Measurements from ENCODE around the gene DAZAP1. TPM values are rescaled to one million over a fixed set of nuclear protein-coding genes. Genes with fewer than 3 reads are reported as not detected.

The DAZAP1 gene
- total RNA-seq, 2 experiments from 2014 or later, result 194 to 218 TPM

DNA sequence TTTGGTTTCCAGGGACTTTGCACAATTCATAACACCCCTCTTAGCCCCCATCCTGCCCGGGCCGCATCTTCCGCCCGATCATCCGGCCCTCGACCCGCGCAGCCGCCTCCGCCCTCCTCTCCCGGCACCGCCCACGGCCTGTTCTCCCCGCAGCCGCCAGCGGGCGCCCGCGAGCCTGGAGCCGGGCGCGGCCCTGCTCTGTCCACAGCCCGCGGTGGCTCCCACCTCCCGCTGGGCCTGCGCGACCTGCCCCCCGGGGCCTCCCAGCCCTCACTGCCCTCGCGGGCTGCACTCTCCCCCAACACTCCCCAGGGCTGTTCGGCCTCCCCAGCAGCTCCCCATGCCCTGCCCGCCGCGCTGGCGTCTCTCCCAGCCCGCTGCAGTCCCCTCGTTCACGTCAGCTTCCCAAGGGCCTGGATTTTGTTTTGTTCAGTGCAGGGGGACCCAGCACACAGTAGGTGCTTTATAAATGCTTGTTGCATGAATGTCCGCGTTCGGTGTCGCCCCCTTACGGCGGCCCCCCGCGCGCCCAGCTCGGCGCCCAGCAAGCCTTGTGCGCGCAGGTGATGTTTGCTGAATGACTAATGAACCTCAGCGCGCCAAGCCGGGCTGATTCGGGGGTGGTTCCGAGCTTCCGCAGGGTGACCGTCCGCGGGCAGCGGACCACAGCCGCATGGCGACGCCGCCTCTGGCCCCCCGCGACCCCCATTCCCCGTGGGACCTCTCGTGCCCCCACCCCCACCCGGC is 38.0 kb downstream of the DAZAP1 start:
- Mint-ChIP-seq H3K4me3 (peak overlapping the region; percentile 70), H3K9me3 (no peaks in the 10 kb centered on the region)
- POLR2A ChIA-PET, result interaction anchor here (1.1 to 1.6 kb wide), 7 partner anchors 10 to 33 kb away, joined by 3 to 5 read pairs (median 3); no protein-coding TSS in a partner anchor

DNA sequence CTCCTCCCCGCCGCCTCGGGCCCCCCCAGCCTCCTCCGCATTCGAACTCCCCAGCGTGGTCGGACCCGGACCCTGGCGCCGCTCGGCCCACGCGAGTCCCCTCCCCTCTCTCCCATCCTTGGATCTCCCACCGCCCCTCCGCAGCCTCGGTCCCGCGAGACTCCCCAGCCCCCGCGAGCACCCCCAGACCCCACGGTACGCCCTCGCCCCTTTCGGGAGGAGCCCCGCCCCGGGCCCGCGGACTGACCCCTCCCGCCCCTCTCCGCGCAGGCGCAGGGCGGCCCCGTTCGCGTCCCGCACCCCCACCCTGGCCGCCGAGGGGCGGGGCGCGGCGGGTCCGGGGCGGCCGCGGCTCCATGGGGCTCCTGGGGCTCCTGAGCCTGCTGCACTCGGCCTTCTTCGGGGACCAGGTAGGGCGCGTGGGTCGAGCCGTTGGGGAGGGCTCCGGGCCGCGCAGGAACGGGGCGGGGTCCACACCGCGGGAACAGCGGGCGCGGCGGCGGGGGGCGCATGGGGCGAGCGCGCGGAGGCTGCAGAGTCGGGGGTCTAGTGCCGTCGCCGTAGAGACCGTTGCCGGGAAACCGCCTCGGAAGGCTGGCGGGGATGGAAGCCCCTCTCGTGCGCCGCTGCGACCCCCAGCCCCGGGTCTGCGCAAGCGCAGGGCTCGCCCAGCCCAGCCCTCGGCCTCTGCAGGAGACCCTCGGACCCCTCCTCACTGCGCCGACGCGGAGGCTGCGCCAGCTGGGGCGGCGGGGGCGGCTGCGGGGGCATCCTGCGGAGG is 38.7 kb downstream of the DAZAP1 start:
- Mint-ChIP-seq H3K36me3 (ENCODE audit: low read depth) (peaks cover 19% of the 10 kb centered on the region), H3K4me3 (no peak overlapping the region), H3K4me1 (peaks cover 40% of the 10 kb centered on the region), H3K27ac (no peak overlapping the region), H3K9me3 (no peaks in the 10 kb centered on the region), H3K27me3 (peaks cover 36% of the 10 kb centered on the region)
- POLR2A ChIA-PET, result interaction anchor here (1.1 to 1.6 kb wide), 4 partner anchors 10 to 26 kb away, joined by 3 to 5 read pairs (median 4); no protein-coding TSS in a partner anchor
- CTCF ChIA-PET, result interaction anchor here (0.6 to 1.6 kb wide), 5 partner anchors 9 to 202 kb away, joined by 3 to 4 read pairs (median 4); no protein-coding TSS in a partner anchor
- DNase-seq, result no peak

More for the DNA sequence above, 38.0 kb downstream of the DAZAP1 start:
- peaks cover 26% of the 10 kb centered on the region for H3K36me3 Mint-ChIP-seq (ENCODE audit: low read depth)
- CTCF ChIA-PET, result interaction anchor here (0.6 to 2.6 kb wide), 8 partner anchors 10 to 201 kb away, joined by 3 to 10 read pairs (median 4); no protein-coding TSS in a partner anchor
- H3K27ac Mint-ChIP-seq, result peak overlapping the region; percentile 27
- peak; percentile 84 for DNase-seq
- H3K4me1 Mint-ChIP-seq, result peaks cover 44% of the 10 kb centered on the region
- peaks cover 29% of the 10 kb centered on the region for H3K27me3 Mint-ChIP-seq

DNA sequence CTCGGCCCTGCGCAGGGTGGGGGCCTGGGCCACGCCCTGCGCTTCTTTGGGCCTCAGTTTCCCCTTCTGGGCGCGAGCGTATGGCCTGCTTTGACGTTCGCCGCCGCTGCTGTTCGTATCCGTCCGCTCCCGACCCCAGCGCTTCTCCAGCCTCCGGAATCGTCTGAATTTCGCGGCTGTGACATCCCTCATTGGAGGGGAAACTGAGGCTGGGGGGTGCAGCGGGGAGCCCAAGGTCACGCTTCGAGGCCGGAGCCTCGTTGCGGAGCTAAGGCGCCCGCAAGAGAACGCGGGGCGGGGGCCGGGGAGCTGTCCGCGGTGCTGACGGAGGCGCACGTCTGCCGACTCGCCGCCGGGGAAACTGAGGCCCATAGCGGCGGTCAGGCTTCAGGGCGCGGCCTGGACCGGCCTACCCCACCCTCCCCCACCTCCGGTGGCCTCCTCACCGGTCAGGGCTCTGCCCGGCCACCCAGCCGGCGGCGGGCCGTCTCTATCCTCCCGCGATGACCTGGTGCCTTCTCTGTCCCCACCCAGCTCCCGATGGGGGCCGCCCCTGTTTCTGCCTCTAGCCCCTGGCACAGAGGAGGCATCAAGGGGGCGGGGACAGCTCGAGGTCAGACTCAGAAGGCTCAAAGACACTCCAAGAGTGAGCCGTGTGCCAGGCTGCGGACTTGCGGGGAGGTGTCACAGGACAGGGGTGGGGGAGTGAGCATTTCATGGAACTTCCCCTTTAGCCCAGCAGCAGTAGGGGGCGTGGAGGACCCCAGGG is 39.5 kb downstream of the DAZAP1 start:
- Mint-ChIP-seq H3K27ac (peak overlapping the region; percentile 44), H3K27me3 (peaks cover 43% of the 10 kb centered on the region), H3K36me3 (ENCODE audit: low read depth) (peaks cover 11% of the 10 kb centered on the region), H3K4me1 (peaks cover 35% of the 10 kb centered on the region), H3K4me3 (peak overlapping the region; percentile 30), H3K9me3 (no peaks in the 10 kb centered on the region)
- POLR2A ChIA-PET, result no interaction called here
- CTCF ChIA-PET, result interaction anchor here (0.7 kb wide), 1 partner anchor 11 kb away, joined by 3 read pairs; no protein-coding TSS in a partner anchor
- peak; percentile 37 for DNase-seq

DNA sequence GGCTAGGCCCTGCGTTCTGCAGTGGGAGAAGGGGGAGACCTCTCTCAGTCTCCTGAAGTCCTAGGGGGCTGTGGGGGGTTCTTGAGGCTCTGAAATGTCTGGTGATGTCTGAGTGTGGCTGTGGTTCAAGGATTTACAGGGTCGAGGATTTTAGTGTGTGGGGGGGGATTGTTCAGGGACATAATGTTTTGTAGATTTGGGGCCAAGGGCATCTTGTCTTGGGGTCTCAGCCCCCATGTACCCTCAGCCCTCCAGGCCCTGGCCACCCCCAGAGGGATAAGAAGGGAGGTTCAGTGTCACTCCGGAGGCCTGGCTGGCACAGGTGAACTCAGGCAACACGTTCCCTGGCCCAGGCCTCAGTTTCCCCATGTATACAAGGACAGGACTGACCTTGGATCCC is 40.1 kb downstream of the DAZAP1 start:
- peak overlapping the region; percentile 30 for H3K4me3 Mint-ChIP-seq
- peak overlapping the region; percentile 40 for H3K27ac Mint-ChIP-seq
- H3K4me1 Mint-ChIP-seq, result peaks cover 30% of the 10 kb centered on the region
- no peak for DNase-seq
- peaks cover 5% of the 10 kb centered on the region for H3K36me3 Mint-ChIP-seq (ENCODE audit: low read depth)
- H3K9me3 Mint-ChIP-seq, result no peaks in the 10 kb centered on the region
- peaks cover 44% of the 10 kb centered on the region for H3K27me3 Mint-ChIP-seq
- CTCF ChIA-PET, result interaction anchor here (0.7 kb wide), 1 partner anchor 11 kb away, joined by 3 read pairs; no protein-coding TSS in a partner anchor
- POLR2A ChIA-PET, result no interaction called here

DNA sequence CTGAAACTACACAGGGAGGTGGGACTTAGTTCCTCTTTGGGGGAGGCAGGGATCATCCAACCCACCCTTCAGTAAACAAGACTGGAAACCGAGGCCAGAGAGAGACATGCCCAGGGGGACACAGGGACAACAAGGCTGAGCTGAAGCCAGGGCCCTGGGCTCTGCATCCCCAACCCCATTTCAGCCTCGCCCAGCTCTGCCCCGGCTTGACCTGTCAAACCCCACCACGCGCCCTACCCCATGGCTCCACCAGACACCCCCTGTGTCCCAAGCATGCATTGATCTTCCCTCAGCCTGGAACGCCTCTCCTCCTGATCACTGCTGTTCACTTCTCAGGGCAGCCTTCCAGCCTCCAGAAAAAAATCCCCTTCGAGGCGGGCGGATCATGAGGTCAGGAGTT is 40.6 kb downstream of the DAZAP1 start:
- Mint-ChIP-seq H3K36me3 (ENCODE audit: low read depth) (peaks cover under 1% of the 10 kb centered on the region), H3K27ac (no peak overlapping the region), H3K9me3 (no peaks in the 10 kb centered on the region), H3K4me3 (no peak overlapping the region), H3K4me1 (peaks cover 26% of the 10 kb centered on the region), H3K27me3 (peaks cover 47% of the 10 kb centered on the region)
- CTCF ChIA-PET, result no interaction called here
- DNase-seq, result no peak
- POLR2A ChIA-PET, result no interaction called here

DNA sequence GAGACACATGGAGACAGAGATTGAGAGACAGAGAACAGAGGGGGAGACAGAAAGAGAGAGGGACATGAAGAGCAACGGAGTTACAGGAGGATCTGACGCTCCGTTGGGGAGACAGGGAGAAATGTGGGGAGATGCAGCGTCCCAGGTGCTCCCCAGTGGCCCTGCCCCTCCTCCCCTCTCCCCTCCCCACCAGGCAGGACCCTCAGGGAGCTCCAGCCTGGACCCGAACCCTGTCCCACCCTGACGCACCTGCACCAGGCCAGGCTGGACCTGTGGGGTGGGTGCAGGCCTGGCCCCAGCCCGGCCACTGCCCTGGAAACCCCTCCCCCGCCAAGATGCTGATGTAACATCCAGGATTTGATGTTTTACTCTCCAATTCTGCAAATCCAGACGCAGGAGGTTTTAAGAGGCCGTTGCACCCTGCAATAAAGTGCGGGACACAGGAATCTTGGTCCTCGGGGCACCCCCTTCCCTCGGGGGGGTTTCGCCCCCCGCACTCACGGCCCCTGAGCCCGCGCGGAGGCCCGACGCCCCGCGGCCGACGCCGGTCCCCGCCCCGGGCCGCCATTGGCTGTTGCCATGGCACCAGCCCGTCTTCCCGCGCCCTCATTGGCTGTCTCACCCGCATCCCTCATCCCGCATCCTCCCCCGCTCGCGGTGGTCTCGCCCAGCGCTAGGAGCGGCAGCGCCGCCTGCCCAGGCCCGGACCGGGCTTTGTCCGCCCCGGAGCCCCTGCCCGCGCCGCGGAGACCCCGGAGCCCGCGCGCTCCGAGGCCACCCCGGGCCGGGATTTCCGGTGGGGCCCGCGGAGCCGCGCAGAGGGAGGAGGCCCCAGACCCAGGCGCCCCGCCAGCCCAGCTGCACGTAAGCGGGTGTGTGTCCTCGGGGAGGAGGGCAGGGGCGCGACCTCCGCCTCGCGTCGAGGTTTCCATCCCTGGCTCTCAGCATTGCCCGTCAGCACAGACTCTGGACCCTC is 42.4 kb downstream of the DAZAP1 start, which contains the start of gene APC2:
APC2 (plus strand) TSS at position 655 of the 976 bp plus-strand sequence. CDS start 2,881 bp downstream, outside the sequence.
- no peaks in the 10 kb centered on the region for H3K9me3 Mint-ChIP-seq
- CTCF ChIA-PET, result no interaction called here
- H3K27me3 Mint-ChIP-seq, result peaks cover 55% of the 10 kb centered on the region
- peak; percentile 33 for DNase-seq
- peaks cover 23% of the 10 kb centered on the region for H3K4me1 Mint-ChIP-seq
- POLR2A ChIA-PET, result interaction anchor here (1.4 kb wide), 1 partner anchor 19 kb away, joined by 3 read pairs; no protein-coding TSS in a partner anchor
- H3K27ac Mint-ChIP-seq, result no peak within 1 kb of the TSS
- no peaks in the 10 kb centered on the region for H3K36me3 Mint-ChIP-seq (ENCODE audit: low read depth)
- H3K4me3 Mint-ChIP-seq, result no peak within 1 kb of the TSS

DNA sequence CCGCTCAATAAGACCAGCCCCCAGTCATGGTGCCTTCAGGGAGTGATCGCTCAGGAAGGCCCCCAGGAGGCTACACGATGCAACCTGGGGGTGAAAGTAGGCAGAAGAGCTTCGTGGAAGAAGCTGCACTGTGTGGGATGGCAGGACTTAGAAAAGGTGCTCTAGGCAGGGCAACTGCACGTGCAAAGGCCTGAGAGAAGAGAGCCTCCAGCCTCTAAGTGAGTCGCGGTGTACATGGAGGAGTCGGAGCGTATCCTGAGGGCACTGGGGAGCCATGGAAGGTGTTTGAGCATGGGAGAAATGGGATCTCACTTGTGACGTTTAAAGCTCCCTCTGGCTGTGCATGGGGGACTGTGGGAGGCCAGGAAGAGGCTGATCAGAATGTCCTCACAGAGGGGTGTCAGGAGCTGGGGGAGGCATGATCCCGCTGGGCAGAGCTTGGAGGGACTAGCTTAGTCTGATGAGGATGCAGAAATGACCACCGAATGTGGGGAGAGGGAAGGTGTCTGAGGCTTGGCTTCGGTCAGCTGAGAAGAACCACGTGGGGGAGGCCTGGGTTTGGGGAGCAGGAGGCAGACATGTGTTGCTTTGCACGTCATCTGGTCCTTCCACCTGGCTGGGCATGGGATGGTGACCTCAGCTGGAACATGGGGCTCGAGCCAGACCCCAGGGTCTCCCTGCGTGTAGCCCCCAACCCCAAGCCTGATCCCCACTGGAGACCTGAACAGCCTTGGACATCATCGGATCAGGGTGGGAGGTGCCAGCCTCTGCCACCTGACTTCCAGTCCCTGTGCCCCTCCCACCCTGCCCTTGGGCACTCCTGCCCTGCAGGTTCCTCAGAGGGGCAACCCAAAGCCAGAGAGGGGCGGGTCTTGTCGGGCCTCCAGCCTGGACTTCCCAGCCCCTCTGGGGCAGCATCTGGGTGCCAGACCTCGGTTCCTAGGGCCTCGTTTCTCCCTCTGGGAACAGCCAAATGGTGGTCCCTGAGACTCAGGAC is 43.6 kb downstream of the DAZAP1 start:
- H3K4me1 Mint-ChIP-seq, result peaks cover 25% of the 10 kb centered on the region
- peaks cover 62% of the 10 kb centered on the region for H3K27me3 Mint-ChIP-seq
- CTCF ChIA-PET, result interaction anchor here (0.6 kb wide), 1 partner anchor 876 kb away, joined by 3 read pairs; no protein-coding TSS in a partner anchor
- H3K36me3 Mint-ChIP-seq (ENCODE audit: low read depth), result no peaks in the 10 kb centered on the region
- no peak overlapping the region for H3K4me3 Mint-ChIP-seq
- POLR2A ChIA-PET, result interaction anchor here (1.0 to 1.4 kb wide), 2 partner anchors 17 to 38 kb away, joined by 3 read pairs; no protein-coding TSS in a partner anchor
- no peak overlapping the region for H3K27ac Mint-ChIP-seq
- H3K9me3 Mint-ChIP-seq, result no peaks in the 10 kb centered on the region
- DNase-seq, result no peak

DNA sequence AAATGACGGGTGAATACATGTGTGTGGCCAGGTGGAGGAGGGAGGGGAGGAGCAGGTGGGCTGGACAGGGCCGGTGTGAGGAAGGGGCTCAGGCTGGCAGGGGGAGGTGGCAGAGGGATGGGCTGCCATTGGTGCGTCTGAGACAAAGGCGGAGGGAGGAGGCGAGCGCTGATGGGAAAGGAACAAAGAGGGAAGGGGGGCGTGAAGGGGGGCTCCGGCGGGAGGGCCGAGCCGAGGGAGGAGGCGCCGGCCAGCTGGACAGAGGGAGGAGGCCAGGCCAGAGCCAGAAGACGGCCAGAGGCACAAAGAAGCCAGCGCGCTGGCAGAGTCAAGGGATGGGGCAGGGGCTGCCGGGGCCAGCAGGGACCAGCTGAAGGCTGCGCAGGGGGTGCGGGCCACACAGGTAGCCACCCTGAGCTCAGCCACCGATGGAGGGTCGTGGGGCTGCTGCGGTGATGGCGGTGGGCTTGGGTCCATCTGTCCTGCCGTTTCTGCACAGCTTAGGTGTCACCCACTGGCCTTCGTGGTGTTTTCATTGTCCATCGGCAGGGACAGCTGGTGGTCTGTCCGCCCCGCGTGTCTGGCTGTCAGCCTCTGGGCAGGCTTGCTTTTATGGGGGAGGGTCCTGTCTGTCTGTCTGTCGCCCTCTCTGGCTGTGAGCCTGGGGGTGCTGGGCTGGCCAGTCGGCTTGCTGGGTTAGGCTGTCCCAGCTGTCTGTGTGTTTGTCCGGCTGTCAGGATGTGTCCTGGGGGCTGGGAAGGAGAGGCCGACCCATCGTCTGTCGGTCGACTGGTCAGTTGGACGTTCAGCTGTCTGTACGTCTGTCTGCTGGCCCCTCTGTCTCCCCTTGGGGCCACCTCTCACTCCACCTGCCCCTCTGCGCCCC is 44.8 kb downstream of the DAZAP1 start:
- Mint-ChIP-seq H3K9me3 (no peaks in the 10 kb centered on the region), H3K27me3 (peaks cover 60% of the 10 kb centered on the region), H3K36me3 (ENCODE audit: low read depth) (no peaks in the 10 kb centered on the region), H3K4me3 (no peak overlapping the region), H3K27ac (no peak overlapping the region), H3K4me1 (peaks cover 25% of the 10 kb centered on the region)
- DNase-seq, result no peak
- ChIA-PET CTCF (no interaction called here), POLR2A (no interaction called here)

DNA sequence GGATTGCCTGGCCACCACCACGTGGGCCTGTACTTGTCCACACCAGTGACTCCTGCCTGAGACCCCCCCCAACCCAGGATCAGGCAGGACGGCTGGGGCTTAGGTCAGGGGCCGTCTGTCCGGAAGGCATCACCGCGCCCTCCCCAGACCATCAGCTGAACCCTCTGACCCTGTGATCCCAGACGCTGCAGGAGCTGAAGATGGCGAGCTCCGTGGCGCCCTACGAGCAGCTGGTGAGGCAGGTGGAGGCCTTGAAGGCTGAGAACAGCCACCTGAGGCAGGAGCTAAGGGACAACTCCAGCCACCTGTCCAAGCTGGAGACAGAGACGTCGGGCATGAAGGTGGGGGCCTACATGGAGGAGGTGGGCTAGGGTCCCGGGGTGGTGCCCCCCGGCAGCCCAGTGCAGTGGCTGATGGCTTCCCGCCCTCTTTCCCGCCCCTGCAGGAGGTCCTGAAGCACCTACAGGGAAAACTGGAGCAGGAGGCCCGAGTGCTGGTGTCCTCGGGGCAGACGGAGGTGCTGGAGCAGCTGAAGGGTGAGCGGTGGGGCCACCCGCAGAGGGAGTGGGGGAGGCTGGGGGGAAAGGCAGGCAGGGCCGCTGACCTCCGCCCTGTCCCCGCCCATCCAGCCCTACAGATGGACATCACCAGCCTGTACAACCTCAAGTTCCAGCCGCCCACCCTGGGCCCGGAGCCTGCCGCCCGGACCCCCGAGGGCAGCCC is 45.6 kb downstream of the DAZAP1 start:
- Mint-ChIP-seq H3K9me3 (no peaks in the 10 kb centered on the region), H3K27ac (no peak overlapping the region), H3K4me1 (peaks cover 21% of the 10 kb centered on the region), H3K4me3 (no peak overlapping the region), H3K27me3 (peaks cover 58% of the 10 kb centered on the region), H3K36me3 (ENCODE audit: low read depth) (no peaks in the 10 kb centered on the region)
- POLR2A ChIA-PET, result no interaction called here
- CTCF ChIA-PET, result no interaction called here
- no peak for DNase-seq

Data from activated CD4-positive, alpha-beta memory T cell treated with anti-CD3 and anti-CD28 coated beads, Interleukin-2, amount 10 ng/mL, durations not matched to agents 7 days and 5 days (primary cell).